Ishikawa (cell line): ENCODE measurements around the gene TRIOBP.

ENCODE experiments used
- CEBPB ChIP-seq: IDR thresholded peaks from 2 replicates; pipeline ENCODE4 v1.6.1; 2012
- CREB1 ChIP-seq: IDR thresholded peaks from 2 replicates; pipeline ENCODE4 v1.6.1; 2012; ENCODE audit warnings: low read depth
- EGR1 ChIP-seq: IDR thresholded peaks from 2 replicates; pipeline ENCODE4 v1.6.1; 2012
- EP300 ChIP-seq: IDR thresholded peaks from 2 replicates; pipeline ENCODE4 v1.6.1; 2012; ENCODE audit warnings: borderline replicate concordance
- FOXM1 ChIP-seq: IDR thresholded peaks from 2 replicates; pipeline ENCODE4 v1.6.1; 2012; ENCODE audit warnings: low read depth, borderline replicate concordance
- MAX ChIP-seq: IDR thresholded peaks from 2 replicates; pipeline ENCODE4 v1.6.1; 2012
- NFIC ChIP-seq: IDR thresholded peaks from 2 replicates; pipeline ENCODE4 v1.6.1; 2012
- RAD21 ChIP-seq: IDR thresholded peaks from 2 replicates; pipeline ENCODE4 v1.6.1; 2012; ENCODE audit warnings: low read depth
- REST ChIP-seq: IDR thresholded peaks from 2 replicates; pipeline ENCODE4 v1.6.1; 2012; ENCODE audit warnings: low read depth, mild to moderate bottlenecking
- TAF1 ChIP-seq: IDR thresholded peaks from 2 replicates; pipeline ENCODE4 v1.6.1; 2012; ENCODE audit warnings: low read depth, mild to moderate bottlenecking
- TCF12 ChIP-seq: IDR thresholded peaks from 2 replicates; pipeline ENCODE4 v1.6.1; 2012; ENCODE audit warnings: low read depth
- TEAD4 ChIP-seq: IDR thresholded peaks from 2 replicates; pipeline ENCODE4 v1.6.1; 2012
- USF1 ChIP-seq: IDR thresholded peaks from 2 replicates; pipeline ENCODE4 v1.6.1; 2012
- YY1 ChIP-seq: IDR thresholded peaks from 2 replicates; pipeline ENCODE4 v1.6.1; 2012; ENCODE audit warnings: low read depth
- ZBTB7A ChIP-seq: IDR thresholded peaks from 2 replicates; pipeline ENCODE4 v1.6.1; 2012; ENCODE audit warnings: low read depth

Gene TRIOBP

GRCh38 chr22:37811867-37812266 lies 115.0 kb downstream of the TRIOBP start:
- TF ChIP-seq USF1 (no peak), TEAD4 (no peak)

- no peak for TF ChIP-seq FOXM1
- no peak for TF ChIP-seq EP300
- no peak for TF ChIP-seq TEAD4
- TF ChIP-seq REST: no peak
- TF ChIP-seq MAX: no peak
- TF ChIP-seq USF1: no peak
- TF ChIP-seq TCF12: no peak
- no peak for TF ChIP-seq ZBTB7A
- TF ChIP-seq YY1: no peak
- TF ChIP-seq CREB1: no peak
- TF ChIP-seq EGR1: no peak
- no peak for TF ChIP-seq NFIC
These were observed 116.2 kb downstream of the TRIOBP start for GRCh38 chr22:37812869-37813678.

- TF ChIP-seq RAD21: no peak
- TF ChIP-seq YY1: no peak
- no peak for TF ChIP-seq USF1
- no peak for TF ChIP-seq ZBTB7A
- no peak for TF ChIP-seq TCF12
- TF ChIP-seq REST: no peak
- TF ChIP-seq MAX: no peak
- TF ChIP-seq EGR1: no peak
- TF ChIP-seq NFIC: no peak
- no peak for TF ChIP-seq TAF1
- no peak for TF ChIP-seq EP300
- TF ChIP-seq TEAD4: no peak
- no peak for TF ChIP-seq CEBPB
- no peak for TF ChIP-seq FOXM1
- TF ChIP-seq CREB1: no peak
These were observed 118.7 kb downstream of the TRIOBP start for GRCh38 chr22:37815593-37815992.

GRCh38 chr22:37816543-37817180 lies 119.8 kb downstream of the TRIOBP start:
- TF ChIP-seq TEAD4: no peak
- TF ChIP-seq CEBPB: no peak
- no peak for TF ChIP-seq FOXM1
- TF ChIP-seq TAF1: no peak
- no peak for TF ChIP-seq MAX
- no peak for TF ChIP-seq YY1
- TF ChIP-seq TCF12: no peak
- no peak for TF ChIP-seq RAD21
- TF ChIP-seq ZBTB7A: no peak
- no peak for TF ChIP-seq REST
- TF ChIP-seq USF1: no peak
- TF ChIP-seq CREB1: no peak
- no peak for TF ChIP-seq NFIC
